Liver (tissue), 9 donors: ENCODE data around the gene BPIFB1. TPM values are rescaled to one million over a fixed set of nuclear protein-coding genes. Genes with fewer than 3 reads are reported as not detected.

ENCODE experiments used
- DNase-seq: peaks from one replicate; pipeline ENCODE4 v3.0.0-alpha.2; 2017; ENCODE audit warnings: low spot score
- H3K27ac ChIP-seq, 2 donors: one replicate each; pipeline ENCODE4 v1.7.0; 2013; ENCODE audit warnings: inconsistent platforms in 2 of 2, low read length in 2 of 2, control low read depth in 1 of 2, low read depth in 1 of 2, mild to moderate bottlenecking in 1 of 2
- H3K27me3 ChIP-seq, 4 donors: one replicate each; pipeline versions ENCODE4 v1.6.1 to v1.7.0; 2013; ENCODE audit warnings: low read length in 3 of 4, inconsistent platforms in 1 of 4, mild to moderate bottlenecking in 1 of 4, moderate library complexity in 1 of 4; ENCODE audit not compliant: control insufficient read depth in 4 of 4, insufficient read depth in 4 of 4
- H3K36me3 ChIP-seq, 4 donors: one replicate each; pipeline versions ENCODE4 v1.6.1 to v1.7.0; 2013; ENCODE audit warnings: low read length in 3 of 4, mild to moderate bottlenecking in 3 of 4, low read depth in 1 of 4, moderate library complexity in 1 of 4; ENCODE audit not compliant: control insufficient read depth in 4 of 4, insufficient read depth in 3 of 4
- H3K4me1 ChIP-seq, 4 donors: one replicate each; pipeline versions ENCODE4 v1.6.1 to v1.7.0; 2013; ENCODE audit warnings: low read length in 3 of 4, mild to moderate bottlenecking in 3 of 4, moderate library complexity in 1 of 4; ENCODE audit not compliant: control insufficient read depth in 4 of 4, insufficient read depth in 4 of 4
- H3K4me3 ChIP-seq, 3 donors: one replicate each; pipeline versions ENCODE4 v1.6.1 to v1.7.0; 2013; ENCODE audit warnings: low read length in 3 of 3, control low read depth in 1 of 3, low read depth in 1 of 3, mild to moderate bottlenecking in 1 of 3
- H3K9ac ChIP-seq, 2 donors: one replicate each; pipeline ENCODE4 v1.7.0; 2013; ENCODE audit warnings: low read length in 2 of 2, mild to moderate bottlenecking in 2 of 2, moderate library complexity in 2 of 2, control low read depth in 1 of 2, low read depth in 1 of 2
- H3K9me3 ChIP-seq, 4 donors: one replicate each; pipeline versions ENCODE4 v1.6.1 to v1.7.0; 2013; ENCODE audit warnings: low read length in 3 of 4; ENCODE audit not compliant: control insufficient read depth in 4 of 4
- ATF3 ChIP-seq: IDR thresholded peaks from 2 replicates; pipeline ENCODE4 v1.6.1; 2016; ENCODE audit warnings: antibody characterized with exemption
- CTCF ChIP-seq: fragments of 150-350 bp; IDR thresholded peaks from 2 replicates; pipeline ENCODE4 v1.5.1; 2017; ENCODE audit warnings: improper control_type of control experiment, low read depth, low read length; ENCODE audit not compliant: missing input control
- EGR1 ChIP-seq, 2 donors: IDR thresholded peaks; 2 replicates each; pipeline ENCODE4 v1.6.1; 2016 to 2018; ENCODE audit warnings: antibody characterized with exemption in 2 of 2, low read depth in 2 of 2
- FOXA1 ChIP-seq: IDR thresholded peaks from 2 replicates; pipeline ENCODE4 v1.6.1; 2016; ENCODE audit warnings: antibody characterized with exemption
- FOXA2 ChIP-seq: IDR thresholded peaks from 2 replicates; pipeline ENCODE4 v1.6.1; 2016; ENCODE audit warnings: antibody characterized with exemption
- GABPA ChIP-seq, 2 donors: IDR thresholded peaks in 1 of 2; conservative IDR thresholded peaks in 1 of 2; 2 replicates each; pipeline ENCODE4 v1.6.1; 2016; ENCODE audit warnings: antibody characterized with exemption in 2 of 2, mild to moderate bottlenecking in 1 of 2, moderate library complexity in 1 of 2
- HNF4A ChIP-seq, 2 donors: conservative IDR thresholded peaks; 2 replicates each; pipeline ENCODE4 v1.6.1; 2016; ENCODE audit warnings: antibody characterized with exemption in 2 of 2, mild to moderate bottlenecking in 2 of 2
- JUND ChIP-seq, 2 donors: IDR thresholded peaks; 2 replicates each; pipeline ENCODE4 v1.6.1; 2016; ENCODE audit warnings: antibody characterized with exemption in 2 of 2
- MAX ChIP-seq: IDR thresholded peaks from 2 replicates; pipeline ENCODE4 v1.6.1; 2016; ENCODE audit warnings: antibody characterized with exemption
- NR2F2 ChIP-seq: IDR thresholded peaks from 2 replicates; pipeline ENCODE4 v1.6.1; 2016; ENCODE audit warnings: antibody characterized with exemption
- RAD21 ChIP-seq, 2 donors: IDR thresholded peaks; 2 replicates each; pipeline ENCODE4 v1.6.1; 2016; ENCODE audit warnings: antibody characterized with exemption in 2 of 2, mild to moderate bottlenecking in 2 of 2
- REST ChIP-seq: IDR thresholded peaks from 2 replicates; pipeline ENCODE4 v1.6.1; 2016; ENCODE audit warnings: antibody characterized with exemption, mild to moderate bottlenecking
- RXRA ChIP-seq, 2 donors: IDR thresholded peaks; 2 replicates each; pipeline ENCODE4 v1.6.1; 2017 to 2018; ENCODE audit warnings: antibody characterized with exemption in 2 of 2, mild to moderate bottlenecking in 1 of 2
- YY1 ChIP-seq: IDR thresholded peaks from 2 replicates; pipeline ENCODE4 v1.6.1; 2016; ENCODE audit warnings: antibody characterized with exemption, mild to moderate bottlenecking
- WGBS: extraction: QIAGEN DNeasy Blood & Tissue Kit; methylation state at CpG from one replicate; pipeline ENCODE4 v1.1.7; 2013; 5-methylcytosine and 5-hydroxymethylcytosine counted together
- polyA plus RNA-seq, 2 donors: library from polyadenylated mRNA; stranded (reverse) in 1 of 2; unstranded in 1 of 2; fragments of 200-250 nt in 1 of 2; fragments of >200 nt in 1 of 2; fragmentation: Nextera tagmentation in 1 of 2; extraction: Ambion mirVana in 1 of 2; gene quantifications; one replicate each; pipeline versions ENCODE4 v1.2.1 to v1.2.3, GENCODE V29; 2013 to 2015
- total RNA-seq, 2 donors: library from RNA; depleted of rRNA; stranded (reverse); fragments of >200 nt; gene quantifications; one replicate each; pipeline ENCODE4 v1.2.3, GENCODE V29; 2014
- donor health status: healthy.
- donor health status: healthy.
- donor health status: healthy.
- donor health status: healthy.
- donor health status: healthy.

The BPIFB1 gene
- total and polyA plus RNA-seq, 4 donors = 0.08 to 0.13 TPM; not detected in 2

GRCh38 chr20:33333616-33334015 is 50.6 kb downstream of the BPIFB1 start:
- no peak overlapping the region for H3K9ac ChIP-seq
- no peak overlapping the region for H3K27ac ChIP-seq
- H3K27me3 ChIP-seq = peaks cover 0 to 2% (median 0%) of the 10 kb centered on the region in 4 donors
- TF ChIP-seq FOXA1 (no peak), RAD21 (IDR thresholded peaks at IDR 0.05) (no peak), REST (no peak), JUND (IDR thresholded peaks at IDR 0.05) (no peak), EGR1 (IDR thresholded peaks at IDR 0.05; ENCODE audit: low read depth in 2 of 2) (no peak), CTCF (no peak), RXRA (IDR thresholded peaks at IDR 0.05) (no peak), ATF3 (no peak), YY1 (no peak)
- DNase-seq = no peak
- 81% methylated on average over 7 of the region's 7 CpGs for WGBS
- H3K4me3 ChIP-seq = no peak overlapping the region
- no peaks in the 10 kb centered on the region for H3K36me3 ChIP-seq
- H3K9me3 ChIP-seq = no peaks in the 10 kb centered on the region
- no peaks in the 10 kb centered on the region for H3K4me1 ChIP-seq

- WGBS = 78% methylated on average over 3 of the region's 3 CpGs
- Histone ChIP-seq H3K36me3 (no peaks in the 10 kb centered on the region), H3K9ac (no peak overlapping the region), H3K27me3 (peaks cover 0 to 2% (median 0%) of the 10 kb centered on the region in 4 donors), H3K27ac (no peak overlapping the region), H3K4me1 (no peaks in the 10 kb centered on the region), H3K9me3 (no peaks in the 10 kb centered on the region), H3K4me3 (no peak overlapping the region)
- no peak for TF ChIP-seq HNF4A (conservative IDR thresholded peaks at IDR 0.05)
- no peak for TF ChIP-seq EGR1 (IDR thresholded peaks at IDR 0.05; ENCODE audit: low read depth in 2 of 2)
- no peak for TF ChIP-seq FOXA1
- no peak for TF ChIP-seq NR2F2
- no peak for TF ChIP-seq GABPA (IDR thresholded peaks at IDR 0.05 in 1 of 2, conservative IDR thresholded peaks at IDR 0.05 in 1 of 2)
- TF ChIP-seq FOXA2 = no peak
- no peak for TF ChIP-seq YY1
- TF ChIP-seq ATF3 = no peak
- TF ChIP-seq MAX = no peak
- DNase-seq = no peak
Measured at GRCh38 chr20:33334111-33334510, 51.1 kb downstream of the BPIFB1 start.
